SU-DHL-6 (cell line): Measurements from ENCODE around the gene ATP10A.
"Not testable (repeated sequence)": the region's sequence is repeated elsewhere in the genome, so short reads cannot be mapped to it uniquely, and the experiment has no call there.

ENCODE experiments used
- H2AFZ ChIP-seq: fragments of 200-600 bp; sonication (generic); 2 replicates; pipeline ENCODE4 v1.6.1; 2014; ENCODE audit warnings: low read depth, mild to moderate bottlenecking, moderate library complexity, mixed read lengths, antibody characterized with exemption, low read length; ENCODE audit not compliant: severe bottlenecking
- H3F3A ChIP-seq: fragments of 200-600 bp; shearing (Covaris generic); 2 replicates; pipeline ENCODE4 v1.6.0; 2016; ENCODE audit warnings: antibody characterized with exemption, mild to moderate bottlenecking; ENCODE audit not compliant: insufficient read depth
- H3K27ac ChIP-seq: fragments of 200-600 bp; sonication (generic); 2 replicates; pipeline ENCODE4 v1.5.1; 2016; ENCODE audit warnings: low read depth, mild to moderate bottlenecking, low read length, moderate library complexity, mixed read lengths
- H3K27me3 ChIP-seq: fragments of 200-600 bp; sonication (generic), shearing (Covaris generic); 2 replicates; pipeline ENCODE4 v1.6.0; 2014; ENCODE audit warnings: mild to moderate bottlenecking, low read length
- H3K36me3 ChIP-seq: fragments of 200-600 bp; sonication (generic); 2 replicates; pipeline ENCODE4 v1.6.1; 2014; ENCODE audit warnings: mild to moderate bottlenecking, low read length, mixed read lengths
- H3K4me2 ChIP-seq: fragments of 300-600, 200-600 bp; shearing (Covaris generic), sonication (generic); 2 replicates; pipeline ENCODE4 v1.6.0; 2014; ENCODE audit warnings: low read length, low read depth, mild to moderate bottlenecking; ENCODE audit not compliant: poor library complexity, severe bottlenecking
- H3K4me3 ChIP-seq: fragments of 200-600 bp; sonication (generic); 2 replicates; pipeline ENCODE4 v1.5.1; 2014; ENCODE audit warnings: antibody characterized with exemption, low read length, mild to moderate bottlenecking, mixed read lengths; ENCODE audit not compliant: insufficient read depth, poor library complexity, severe bottlenecking
- H3K79me2 ChIP-seq: fragments of 200-600 bp; sonication (generic); 2 replicates; pipeline ENCODE4 v1.6.1; 2014; ENCODE audit warnings: mild to moderate bottlenecking, low read length, moderate library complexity; ENCODE audit not compliant: insufficient read depth
- H3K9ac ChIP-seq: fragments of 200-600 bp; sonication (generic); 2 replicates; pipeline ENCODE4 v1.7.0; 2014; ENCODE audit warnings: mild to moderate bottlenecking, low read length
- H3K9me2 ChIP-seq: fragments of 200-600 bp; sonication (generic); replicated peaks from 2 replicates; pipeline ENCODE4 v1.6.1; 2014; ENCODE audit warnings: low read length; ENCODE audit not compliant: insufficient read depth
- H3K9me3 ChIP-seq: fragments of 200-600 bp; sonication (generic); 2 replicates; pipeline ENCODE4 v1.6.1; 2014; ENCODE audit warnings: low read length, mixed read lengths; ENCODE audit not compliant: insufficient read depth
- H4K20me1 ChIP-seq: fragments of 200-600 bp; sonication (generic); 2 replicates; pipeline ENCODE4 v1.6.1; 2014; ENCODE audit warnings: low read depth, mild to moderate bottlenecking, antibody characterized with exemption, low read length, moderate library complexity, mixed read lengths
- EZH2phosphoT487 ChIP-seq: fragments of 200-600 bp; sonication (generic), shearing (Covaris generic); conservative IDR thresholded peaks from 2 replicates; pipeline ENCODE4 v1.6.1; 2018; ENCODE audit warnings: mild to moderate bottlenecking, antibody characterized with exemption, low read length, moderate library complexity, mixed read lengths
- TF ChIP-seq, protein P1 (sequence below): fragments of 200-600 bp; sonication (generic); IDR thresholded peaks from one replicate; pipeline ENCODE4 v1.5.1; 2017; ENCODE audit warnings: antibody characterized with exemption, mild to moderate bottlenecking, low read length, moderate library complexity; ENCODE audit not compliant: insufficient read depth, poor library complexity, severe bottlenecking

The ATP10A gene

DNA sequence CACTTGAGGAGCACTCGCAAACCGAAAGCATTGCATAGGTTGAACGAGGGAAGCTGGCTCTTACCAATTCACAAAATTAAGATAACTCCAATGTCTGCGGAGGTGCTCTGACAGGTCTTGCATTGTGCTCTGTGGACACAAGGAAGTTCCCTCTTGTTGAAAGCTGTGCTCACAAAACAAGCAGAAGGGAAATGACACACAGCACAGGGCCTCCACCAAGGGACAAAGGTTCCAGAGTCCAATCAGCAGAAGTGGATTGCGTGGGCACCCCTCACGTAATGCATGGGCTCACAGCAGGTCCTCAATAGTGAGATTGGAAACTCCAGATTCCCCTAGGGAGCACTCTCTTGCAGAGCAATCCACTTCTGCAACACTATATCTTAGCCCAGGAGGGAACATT, 89.9 kb downstream of the ATP10A start:
- Histone ChIP-seq H3K9me3 (no peaks in the 10 kb centered on the region), H3F3A (no peaks in the 10 kb centered on the region), H3K9me2 (no peaks in the 10 kb centered on the region), H2AFZ (no peak overlapping the region), H3K27me3 (no peaks in the 10 kb centered on the region), H4K20me1 (no peaks in the 10 kb centered on the region), H3K4me3 (no peak overlapping the region), H3K36me3 (no peaks in the 10 kb centered on the region), H3K27ac (no peak overlapping the region), H3K9ac (no peak overlapping the region), H3K79me2 (no peaks in the 10 kb centered on the region), H3K4me2 (no peak overlapping the region)
- TF ChIP-seq EZH2phosphoT487, result no peak
- TF ChIP-seq, protein P1, sequence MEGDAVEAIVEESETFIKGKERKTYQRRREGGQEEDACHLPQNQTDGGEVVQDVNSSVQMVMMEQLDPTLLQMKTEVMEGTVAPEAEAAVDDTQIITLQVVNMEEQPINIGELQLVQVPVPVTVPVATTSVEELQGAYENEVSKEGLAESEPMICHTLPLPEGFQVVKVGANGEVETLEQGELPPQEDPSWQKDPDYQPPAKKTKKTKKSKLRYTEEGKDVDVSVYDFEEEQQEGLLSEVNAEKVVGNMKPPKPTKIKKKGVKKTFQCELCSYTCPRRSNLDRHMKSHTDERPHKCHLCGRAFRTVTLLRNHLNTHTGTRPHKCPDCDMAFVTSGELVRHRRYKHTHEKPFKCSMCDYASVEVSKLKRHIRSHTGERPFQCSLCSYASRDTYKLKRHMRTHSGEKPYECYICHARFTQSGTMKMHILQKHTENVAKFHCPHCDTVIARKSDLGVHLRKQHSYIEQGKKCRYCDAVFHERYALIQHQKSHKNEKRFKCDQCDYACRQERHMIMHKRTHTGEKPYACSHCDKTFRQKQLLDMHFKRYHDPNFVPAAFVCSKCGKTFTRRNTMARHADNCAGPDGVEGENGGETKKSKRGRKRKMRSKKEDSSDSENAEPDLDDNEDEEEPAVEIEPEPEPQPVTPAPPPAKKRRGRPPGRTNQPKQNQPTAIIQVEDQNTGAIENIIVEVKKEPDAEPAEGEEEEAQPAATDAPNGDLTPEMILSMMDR, result no peak

DNA sequence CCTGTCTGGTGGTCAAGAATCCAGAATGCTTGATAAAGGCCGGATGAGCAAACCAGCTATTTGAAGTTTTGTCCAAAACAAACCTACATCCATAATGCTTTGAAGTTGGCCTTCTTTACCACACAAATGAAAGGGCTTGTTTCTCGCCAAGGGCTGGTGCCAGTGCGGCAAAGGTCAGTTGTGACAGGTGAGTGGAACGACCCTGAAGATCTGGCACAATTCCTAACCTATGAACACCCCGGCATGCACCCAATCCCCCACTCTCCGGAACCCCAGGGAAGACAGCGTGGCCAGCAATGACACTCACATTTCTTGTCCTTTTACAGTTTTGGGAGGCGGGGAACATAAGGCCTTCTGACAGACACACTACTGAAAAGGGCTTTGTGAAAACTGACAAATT, 90.6 kb downstream of the ATP10A start:
- no peak overlapping the region for H3K4me2 ChIP-seq
- no peak for TF ChIP-seq EZH2phosphoT487
- TF ChIP-seq, protein P1, result no peak
- H3K27ac ChIP-seq, result no peak overlapping the region
- H3K79me2 ChIP-seq, result no peaks in the 10 kb centered on the region
- H3K9me3 ChIP-seq, result no peaks in the 10 kb centered on the region
- H3K36me3 ChIP-seq, result no peaks in the 10 kb centered on the region
- H2AFZ ChIP-seq, result no peak overlapping the region
- H3K9ac ChIP-seq, result no peak overlapping the region
- H3F3A ChIP-seq, result no peaks in the 10 kb centered on the region
- no peaks in the 10 kb centered on the region for H3K9me2 ChIP-seq
- H4K20me1 ChIP-seq, result no peaks in the 10 kb centered on the region
- H3K4me3 ChIP-seq, result no peak overlapping the region
- no peaks in the 10 kb centered on the region for H3K27me3 ChIP-seq

DNA sequence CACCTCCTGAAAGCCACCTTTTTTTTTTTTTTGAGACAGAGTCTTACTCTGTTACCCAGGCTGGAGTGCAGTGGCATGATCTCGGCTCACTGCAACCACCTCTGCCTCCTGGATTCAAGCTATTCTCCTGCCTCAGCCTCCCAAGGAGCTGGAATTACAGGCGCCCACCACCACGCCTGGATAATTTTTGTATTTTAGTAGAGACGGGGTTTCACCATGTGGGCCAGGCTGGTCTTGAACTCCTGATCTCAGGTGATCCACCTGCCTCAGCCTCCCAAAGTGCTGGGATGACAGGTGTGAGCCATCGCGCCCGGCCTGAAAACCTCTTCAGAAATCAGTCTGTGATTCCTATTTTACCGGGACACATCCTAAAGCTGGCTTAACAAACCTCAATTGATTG, 91.4 kb downstream of the ATP10A start:
- H3K27ac ChIP-seq, H3K4me3 ChIP-seq, H3K79me2 ChIP-seq, H3K9me3 ChIP-seq, H3K27me3 ChIP-seq, H3K9ac ChIP-seq, H2AFZ ChIP-seq, H3K4me2 ChIP-seq, H3K36me3 ChIP-seq, H3F3A ChIP-seq, H4K20me1 ChIP-seq, H3K9me2 ChIP-seq: not testable (repeated sequence)

DNA sequence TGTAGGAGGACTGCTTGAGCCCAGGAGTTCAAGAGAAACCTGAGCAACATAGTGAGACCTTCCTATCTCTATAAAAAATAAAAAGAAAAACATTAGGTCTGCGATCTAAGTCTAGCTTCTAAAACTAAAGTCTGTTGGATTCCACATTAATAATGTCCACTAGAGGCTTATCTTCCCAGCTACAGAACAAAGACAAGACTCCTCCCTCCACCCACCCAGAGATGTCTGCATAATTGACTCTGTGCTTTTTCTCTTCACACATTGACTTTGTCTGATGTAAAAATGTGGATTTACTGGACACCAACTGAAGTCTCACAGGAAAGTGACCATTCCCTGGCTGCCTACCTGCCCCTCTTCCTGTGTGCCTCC, 91.8 kb downstream of the ATP10A start:
- no peaks in the 10 kb centered on the region for H3K9me3 ChIP-seq
- no peaks in the 10 kb centered on the region for H4K20me1 ChIP-seq
- H3K27ac ChIP-seq, result no peak overlapping the region
- no peaks in the 10 kb centered on the region for H3K36me3 ChIP-seq
- H3K9ac ChIP-seq, result no peak overlapping the region
- no peaks in the 10 kb centered on the region for H3K9me2 ChIP-seq
- TF ChIP-seq EZH2phosphoT487, result no peak
- TF ChIP-seq, protein P1, result no peak
- no peak overlapping the region for H2AFZ ChIP-seq
- no peaks in the 10 kb centered on the region for H3K27me3 ChIP-seq
- no peak overlapping the region for H3K4me2 ChIP-seq
- H3K4me3 ChIP-seq, result no peak overlapping the region
- H3K79me2 ChIP-seq, result no peaks in the 10 kb centered on the region
- no peaks in the 10 kb centered on the region for H3F3A ChIP-seq
